AG09309 (cell line): ENCODE measurements around the gene APOA4.
"Not testable (repeated sequence)": the region's sequence is repeated elsewhere in the genome, so short reads cannot be mapped to it uniquely, and the experiment has no call there.

Source experiments
- DNase-seq: peaks from one replicate; pipeline ENCODE4 v3.0.0-alpha.2; 2010; ENCODE audit warnings: low read depth
- H3K4me3 ChIP-seq: 2 replicates; pipeline ENCODE4 v1.5.1; 2011; ENCODE audit warnings: mild to moderate bottlenecking, low read depth, low read length, moderate library complexity; ENCODE audit not compliant: control insufficient read depth
- TF ChIP-seq, protein P1 (sequence below): IDR thresholded peaks from 2 replicates; pipeline ENCODE4 v1.5.1; 2011; ENCODE audit warnings: mild to moderate bottlenecking, low read depth, low read length, inconsistent platforms; ENCODE audit not compliant: insufficient read depth, control insufficient read depth; ENCODE audit errors: missing control alignments

APOA4 gene

DNA sequence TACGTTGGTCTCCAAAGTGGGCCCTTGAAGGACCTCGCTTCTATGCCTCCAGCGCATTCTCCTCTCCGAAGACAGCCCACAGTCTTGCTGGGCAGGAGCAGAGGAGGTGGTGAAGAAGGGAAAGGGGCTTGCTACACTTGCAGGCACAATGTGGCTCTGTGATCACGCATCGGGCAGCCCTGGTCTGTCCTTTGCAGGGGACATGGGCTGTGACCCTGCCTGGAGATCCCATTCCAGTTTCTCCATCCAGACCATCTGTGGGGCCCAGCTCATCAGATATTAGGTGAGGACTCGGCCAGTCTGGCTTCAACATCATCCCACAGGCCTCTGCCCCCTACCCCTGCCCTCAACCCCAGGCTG lies 13.5 kb upstream of the APOA4 start:
- TF ChIP-seq, protein P1, sequence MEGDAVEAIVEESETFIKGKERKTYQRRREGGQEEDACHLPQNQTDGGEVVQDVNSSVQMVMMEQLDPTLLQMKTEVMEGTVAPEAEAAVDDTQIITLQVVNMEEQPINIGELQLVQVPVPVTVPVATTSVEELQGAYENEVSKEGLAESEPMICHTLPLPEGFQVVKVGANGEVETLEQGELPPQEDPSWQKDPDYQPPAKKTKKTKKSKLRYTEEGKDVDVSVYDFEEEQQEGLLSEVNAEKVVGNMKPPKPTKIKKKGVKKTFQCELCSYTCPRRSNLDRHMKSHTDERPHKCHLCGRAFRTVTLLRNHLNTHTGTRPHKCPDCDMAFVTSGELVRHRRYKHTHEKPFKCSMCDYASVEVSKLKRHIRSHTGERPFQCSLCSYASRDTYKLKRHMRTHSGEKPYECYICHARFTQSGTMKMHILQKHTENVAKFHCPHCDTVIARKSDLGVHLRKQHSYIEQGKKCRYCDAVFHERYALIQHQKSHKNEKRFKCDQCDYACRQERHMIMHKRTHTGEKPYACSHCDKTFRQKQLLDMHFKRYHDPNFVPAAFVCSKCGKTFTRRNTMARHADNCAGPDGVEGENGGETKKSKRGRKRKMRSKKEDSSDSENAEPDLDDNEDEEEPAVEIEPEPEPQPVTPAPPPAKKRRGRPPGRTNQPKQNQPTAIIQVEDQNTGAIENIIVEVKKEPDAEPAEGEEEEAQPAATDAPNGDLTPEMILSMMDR = no peak
- no peak overlapping the region for H3K4me3 ChIP-seq
- no peak for DNase-seq

DNA sequence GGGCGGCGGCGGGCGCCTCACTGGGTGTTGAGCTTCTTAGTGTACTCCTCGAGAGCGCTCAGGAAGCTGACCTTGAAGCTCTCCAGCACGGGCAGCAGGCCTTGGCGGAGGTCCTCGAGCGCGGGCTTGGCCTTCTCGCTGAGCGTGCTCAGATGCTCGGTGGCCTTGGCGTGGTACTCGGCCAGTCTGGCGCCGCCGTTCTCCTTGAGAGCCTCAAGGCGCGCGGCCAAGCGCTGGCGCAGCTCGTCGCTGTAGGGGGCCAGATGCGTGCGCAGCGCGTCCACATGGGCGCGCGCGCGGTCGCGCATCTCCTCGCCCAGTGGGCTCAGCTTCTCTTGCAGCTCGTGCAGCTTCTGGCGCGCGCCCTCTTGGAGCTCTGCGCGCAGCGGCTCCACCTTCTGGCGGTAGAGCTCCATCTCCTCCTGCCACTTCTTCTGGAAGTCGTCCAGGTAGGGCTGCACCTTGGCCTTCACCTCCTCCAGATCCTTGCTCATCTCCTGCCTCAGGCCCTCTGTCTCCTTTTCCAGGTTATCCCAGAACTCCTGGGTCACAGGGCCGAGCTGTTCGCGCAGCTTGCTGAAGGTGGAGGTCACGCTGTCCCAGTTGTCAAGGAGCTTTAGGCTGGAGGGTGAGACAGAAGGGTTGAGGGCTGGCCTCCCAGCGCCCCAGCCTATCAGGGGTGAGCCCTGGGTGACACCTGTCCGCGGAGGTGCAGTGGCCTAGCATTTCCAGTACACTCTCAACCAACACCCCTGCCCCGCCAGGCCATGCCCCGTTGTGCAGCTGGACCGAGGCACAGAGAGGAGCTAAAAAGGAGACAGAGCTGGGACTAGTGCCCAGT lies 12.9 kb upstream of the APOA4 start:
- TF ChIP-seq, protein P1 = peak; percentile 73
- peak overlapping the region; percentile 23 for H3K4me3 ChIP-seq
- peak; percentile 80 for DNase-seq

DNA sequence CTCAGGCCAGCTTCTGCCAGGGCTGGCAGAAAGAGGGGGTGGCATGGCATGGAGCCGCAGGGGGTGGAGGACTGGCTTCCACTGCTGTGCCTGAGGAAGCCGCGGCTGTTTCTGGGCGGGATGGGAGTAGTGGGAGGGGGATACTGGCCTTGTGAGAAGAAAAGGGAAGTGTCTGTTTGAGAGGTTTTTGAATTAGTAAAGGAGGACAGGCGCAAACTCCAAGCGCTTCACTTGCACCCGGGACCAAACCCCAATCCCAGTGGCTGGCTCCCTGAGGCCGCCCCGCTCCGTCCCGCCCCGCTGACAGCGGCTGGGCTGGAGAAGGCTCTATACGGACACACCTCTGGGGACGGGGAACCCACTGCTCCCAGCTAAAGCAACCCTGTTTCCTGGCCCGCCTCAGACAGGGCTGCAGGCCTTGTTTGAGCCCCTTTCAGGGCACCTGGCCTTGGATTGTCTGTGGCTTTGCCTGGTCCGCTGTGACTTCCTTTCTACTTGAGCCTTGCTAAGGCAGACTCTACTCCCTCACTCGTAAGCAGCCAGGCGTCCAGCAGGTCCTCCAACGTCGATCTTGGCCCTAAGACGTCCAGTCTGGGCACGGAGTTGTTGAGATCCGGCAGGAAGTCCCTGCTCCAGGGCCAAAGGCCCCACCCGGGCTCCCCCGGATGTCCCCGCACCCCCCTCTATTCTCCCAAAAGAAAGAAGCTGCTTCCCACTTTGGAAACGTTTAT lies 12.1 kb upstream of the APOA4 start:
- peak overlapping the region; percentile 23 for H3K4me3 ChIP-seq
- no peak for DNase-seq
- TF ChIP-seq, protein P1 = no peak

DNA sequence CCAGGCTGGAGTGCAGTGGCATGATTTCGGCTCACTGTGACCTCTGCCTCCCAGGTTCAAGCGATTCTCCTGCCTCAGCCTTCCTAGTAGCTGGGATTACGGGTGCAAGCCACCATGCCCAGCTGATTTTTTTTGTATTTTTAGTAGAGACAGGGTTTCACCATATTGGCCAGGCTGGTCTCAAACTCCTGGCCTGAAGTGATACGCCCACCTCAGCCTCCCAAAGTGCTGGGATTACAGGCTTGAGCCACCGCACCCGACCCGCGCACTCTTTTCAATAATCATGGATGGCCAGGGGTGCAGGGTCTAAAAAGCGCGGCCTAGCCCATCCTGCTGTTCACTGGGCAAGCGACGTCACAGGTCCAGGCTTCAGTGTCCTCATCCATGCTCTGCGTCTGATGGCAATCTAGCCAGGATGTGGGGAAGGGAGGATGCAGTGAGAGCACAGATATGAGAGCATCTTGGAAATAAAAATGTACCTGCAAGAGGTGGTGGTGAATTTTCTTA lies 11.5 kb upstream of the APOA4 start:
- not testable (repeated sequence) for DNase-seq, H3K4me3 ChIP-seq

DNA sequence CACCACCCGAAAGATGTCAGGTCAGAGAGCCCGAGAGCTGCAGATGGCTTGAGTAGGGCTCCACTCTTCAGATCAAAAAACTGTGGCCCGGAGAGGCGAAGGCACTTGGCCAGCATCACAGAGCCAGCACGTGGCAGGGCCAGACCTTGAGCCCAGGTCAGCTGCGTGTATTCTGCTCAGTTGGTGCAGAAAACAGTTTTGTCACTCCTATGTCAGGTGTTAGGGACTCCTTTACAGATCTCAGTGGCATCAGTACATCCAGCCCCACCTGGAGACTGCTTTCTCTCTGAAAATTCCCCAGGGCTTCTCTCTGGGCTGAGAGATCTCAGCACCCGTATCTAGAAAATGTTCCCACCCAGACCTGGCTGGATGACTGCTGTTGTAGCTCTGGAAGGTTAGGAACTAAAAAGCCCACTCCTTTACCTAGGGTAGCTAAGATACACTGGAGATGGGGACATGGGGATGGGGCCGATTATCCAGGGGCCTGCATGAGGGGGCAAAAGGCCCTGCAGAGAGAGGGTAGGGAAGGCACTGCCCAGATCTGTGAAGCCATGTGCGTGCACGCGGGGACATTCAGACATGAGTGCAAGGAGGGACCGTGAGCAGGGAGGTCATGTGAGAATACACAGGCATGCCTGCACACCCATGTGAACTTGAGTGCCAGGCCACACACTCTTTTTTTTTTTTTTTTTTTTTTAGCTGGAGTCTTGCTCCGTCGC lies 10.9 kb upstream of the APOA4 start:
- no peak for DNase-seq
- H3K4me3 ChIP-seq = no peak overlapping the region
- TF ChIP-seq, protein P1 = no peak

DNA sequence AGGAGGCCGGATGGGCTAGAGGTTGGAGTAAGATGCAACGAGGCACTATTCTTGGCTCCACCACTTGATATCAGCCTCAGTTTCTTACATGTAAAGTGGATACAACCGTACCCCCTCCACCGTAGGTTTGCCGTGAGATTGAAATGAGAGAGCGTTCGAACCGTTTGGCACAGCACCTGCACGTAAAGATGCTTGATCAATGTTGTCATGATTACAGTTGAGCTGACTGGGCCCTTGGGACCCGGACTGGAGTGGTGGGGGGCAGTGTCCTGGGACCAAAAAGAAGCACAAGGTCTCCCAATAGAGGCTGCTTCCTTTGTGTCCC lies 10.3 kb upstream of the APOA4 start:
- DNase-seq = no peak
- H3K4me3 ChIP-seq = no peak overlapping the region
- TF ChIP-seq, protein P1 = no peak
